HG02642 (cell line): ENCODE measurements around the gene NEK8.
A peak's percentile ranks its signal among the peaks of the same experiment; 100 is the strongest.
"Not testable (repeated sequence)": the region's sequence is repeated elsewhere in the genome, so short reads cannot be mapped to it uniquely, and the experiment has no call there.

Source experiments
- ATAC-seq: cut with Tn5 transposase; IDR thresholded peaks from one replicate; pipeline ENCODE4 v1.9.1; 2021; ENCODE audit warnings: mild to moderate bottlenecking; ENCODE audit not compliant: unreplicated experiment, poor library complexity

Gene NEK8

DNA sequence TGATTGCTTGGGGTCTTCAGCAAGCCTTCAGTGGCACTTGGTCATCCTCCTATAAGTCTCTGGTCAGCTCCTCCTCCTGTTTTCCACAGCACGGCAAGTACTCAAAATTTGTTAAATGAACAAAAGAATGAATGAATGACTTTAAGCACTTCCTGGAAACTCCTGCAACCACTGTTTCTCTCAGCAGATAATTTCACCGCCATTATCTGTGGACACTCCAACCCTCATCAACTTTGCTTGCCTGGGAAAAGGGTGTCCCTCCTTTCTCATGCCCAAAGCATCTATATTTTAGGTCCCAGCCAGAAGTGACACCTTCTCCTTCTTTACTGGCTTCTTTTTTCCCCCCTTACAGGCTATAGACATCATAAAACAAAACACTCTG is 21.3 kb upstream of the NEK8 start:
- ATAC-seq, result no peak

DNA sequence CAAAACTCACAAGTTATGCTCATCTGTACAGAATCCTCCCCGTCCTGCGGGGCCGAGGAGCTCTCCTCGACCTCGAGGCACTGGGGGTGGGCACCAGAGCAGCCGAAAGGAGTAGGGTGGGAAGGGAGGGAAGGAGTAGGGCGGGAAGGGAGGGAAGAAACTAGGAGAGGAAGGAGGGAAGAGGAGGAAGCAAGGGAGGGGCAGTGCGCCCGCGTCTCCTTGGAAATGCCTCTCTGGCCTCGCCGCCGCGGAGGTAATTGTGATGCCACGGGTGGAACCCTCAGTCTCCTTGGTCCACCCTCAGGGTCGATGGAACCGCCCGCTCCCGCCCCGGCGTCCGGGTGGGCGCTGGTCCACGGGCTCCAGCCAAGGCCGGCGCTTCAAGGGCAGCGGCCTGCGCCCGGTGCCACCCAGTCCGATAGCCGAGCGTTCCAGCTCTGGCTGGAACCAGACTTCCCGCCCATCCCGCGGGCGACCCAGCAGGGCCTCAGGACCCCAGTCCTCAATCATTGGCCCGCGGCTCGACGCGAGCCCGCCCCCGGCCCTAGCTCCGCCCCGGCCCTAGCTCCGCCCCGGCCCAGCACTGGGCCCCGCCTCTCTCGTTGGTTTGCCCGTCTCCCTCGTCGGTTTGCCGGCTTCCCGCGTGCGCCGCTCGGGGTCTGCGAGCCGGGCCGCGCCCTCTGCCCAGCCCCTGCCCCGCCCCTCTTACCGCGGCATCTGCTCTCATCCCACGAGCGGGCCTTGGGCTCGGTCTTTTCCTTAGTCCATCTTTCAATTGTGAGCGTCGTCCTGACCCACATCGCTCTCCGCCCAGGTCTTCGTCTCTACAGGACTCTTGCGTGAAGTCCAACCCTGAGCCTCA is 17.5 kb upstream of the NEK8 start:
- ATAC-seq, result peak; percentile 83

DNA sequence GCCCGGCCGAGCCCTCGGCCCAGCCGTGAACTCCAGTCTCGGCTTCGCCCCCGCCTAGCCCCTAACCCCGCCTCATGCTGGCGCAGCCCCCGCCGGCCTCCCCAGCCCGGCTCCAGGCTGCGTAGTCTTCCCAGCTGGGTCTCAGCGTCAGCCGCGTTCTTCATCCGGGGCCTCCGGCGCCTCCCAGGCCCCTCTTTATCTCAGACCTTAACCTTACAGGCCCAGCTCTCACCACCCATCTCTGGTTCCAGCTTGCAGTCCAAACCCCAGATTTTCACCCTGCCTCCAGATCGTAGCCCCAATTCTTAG is 16.9 kb upstream of the NEK8 start, which contains the start of gene PROCA1:
Gene PROCA1, minus strand, starts transcription at position 166 of the 309 bp plus-strand sequence. CDS start 228 bp downstream, outside the sequence.
- peak; percentile 38 for ATAC-seq

DNA sequence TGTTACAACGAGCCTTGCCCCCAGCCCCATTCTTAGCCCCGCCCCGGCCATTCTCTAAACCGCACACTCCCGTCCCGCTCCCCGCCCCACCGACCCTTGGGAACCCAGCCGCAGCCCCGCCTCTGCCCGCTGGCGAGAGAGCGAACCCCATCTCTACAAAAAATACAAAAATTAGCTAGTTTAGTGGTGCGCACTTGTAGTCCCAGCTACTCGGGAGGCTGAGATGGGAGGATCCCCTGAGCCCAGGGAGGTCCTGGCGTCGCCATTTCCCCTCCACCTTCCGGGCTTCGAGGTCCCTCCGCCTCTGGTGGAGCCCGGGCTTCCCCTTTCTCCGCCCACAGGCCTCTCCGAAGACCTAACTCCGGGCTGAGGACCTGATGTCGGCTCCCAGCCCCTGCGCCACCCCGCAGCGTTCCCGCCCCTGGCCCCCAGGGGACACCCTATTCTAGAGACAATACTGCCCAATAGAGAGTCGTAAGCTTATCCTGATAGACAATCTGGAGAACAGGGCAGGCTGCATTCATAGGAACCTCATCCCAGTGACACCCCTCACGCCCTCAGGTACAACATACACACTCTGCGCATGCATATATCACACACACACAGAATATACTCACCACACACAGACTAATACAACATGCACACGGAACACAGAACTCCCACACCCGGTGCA is 16.4 kb upstream of the NEK8 start:
- ATAC-seq, result peak; percentile 21

DNA sequence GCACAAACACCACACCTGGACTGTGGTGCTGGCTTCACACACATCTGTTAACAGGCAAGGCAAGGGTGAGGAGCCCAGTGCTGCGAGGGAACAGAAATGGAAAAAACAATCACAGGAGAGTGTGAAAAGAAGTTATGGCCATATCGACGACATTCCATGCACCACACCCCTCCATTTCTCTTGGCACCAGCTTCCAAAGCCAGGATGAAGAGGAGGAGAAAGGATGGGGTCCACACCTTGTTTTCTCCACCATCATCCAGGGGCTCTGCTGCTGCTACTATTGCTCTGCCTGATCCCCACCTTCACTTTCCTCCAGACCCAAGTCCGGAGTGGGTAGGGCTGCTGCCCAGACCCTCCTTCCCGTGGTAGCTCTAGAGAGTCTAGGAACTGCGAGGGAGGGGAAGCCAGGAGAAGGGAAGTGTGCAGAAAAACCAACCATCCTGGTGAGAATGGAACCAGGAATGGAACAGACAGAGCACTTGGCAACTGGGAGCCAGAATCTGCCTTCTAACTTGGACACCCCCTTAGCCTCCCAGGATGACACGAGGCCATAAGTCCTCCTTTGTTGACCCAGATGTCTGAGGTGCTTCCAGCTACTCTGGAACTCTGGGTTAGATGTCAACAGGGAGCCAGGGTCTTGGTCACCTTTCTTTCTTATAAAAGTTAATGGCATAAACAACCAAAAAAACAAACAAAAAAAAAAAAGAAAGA is 15.7 kb upstream of the NEK8 start:
- no peak for ATAC-seq

DNA sequence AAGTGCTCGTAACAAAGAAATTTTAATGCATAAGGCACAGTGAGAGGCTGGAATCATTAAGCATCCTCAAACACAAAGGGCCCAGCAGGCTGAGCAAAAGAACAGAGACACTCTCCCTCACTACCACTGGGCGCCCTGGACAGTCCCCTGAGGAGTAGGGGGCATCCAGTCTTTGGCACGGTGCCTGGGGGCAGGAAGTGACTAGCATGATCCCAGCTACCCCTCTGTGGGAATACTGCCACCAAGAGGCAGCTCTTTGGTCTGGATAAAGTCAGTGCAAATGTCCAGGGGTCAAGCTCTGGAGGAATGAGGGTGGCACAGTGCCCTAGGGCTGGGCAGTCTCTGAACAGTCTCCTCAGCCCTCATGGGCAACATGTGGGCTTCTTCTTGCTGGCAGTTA is 14.3 kb upstream of the NEK8 start:
- no peak for ATAC-seq

DNA sequence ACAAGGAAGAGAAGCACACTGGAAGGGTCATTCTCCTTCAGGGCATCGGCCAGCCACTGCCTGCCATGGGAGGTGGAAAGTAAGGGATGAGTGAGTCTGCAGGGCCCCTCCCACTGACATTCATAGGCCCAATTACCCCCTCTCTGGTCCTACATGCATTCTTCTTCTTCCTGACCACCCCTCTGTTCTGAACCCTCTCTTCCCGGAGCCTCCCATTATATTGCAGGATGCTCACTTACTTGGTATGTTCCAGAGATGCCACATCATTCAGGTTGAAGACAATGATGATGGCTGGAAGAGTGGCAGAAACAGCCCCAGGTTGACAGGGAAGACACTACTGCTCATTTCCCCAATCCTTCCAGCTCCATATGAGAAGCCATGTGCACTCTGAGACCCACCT is 13.4 kb upstream of the NEK8 start:
- ATAC-seq, result no peak

DNA sequence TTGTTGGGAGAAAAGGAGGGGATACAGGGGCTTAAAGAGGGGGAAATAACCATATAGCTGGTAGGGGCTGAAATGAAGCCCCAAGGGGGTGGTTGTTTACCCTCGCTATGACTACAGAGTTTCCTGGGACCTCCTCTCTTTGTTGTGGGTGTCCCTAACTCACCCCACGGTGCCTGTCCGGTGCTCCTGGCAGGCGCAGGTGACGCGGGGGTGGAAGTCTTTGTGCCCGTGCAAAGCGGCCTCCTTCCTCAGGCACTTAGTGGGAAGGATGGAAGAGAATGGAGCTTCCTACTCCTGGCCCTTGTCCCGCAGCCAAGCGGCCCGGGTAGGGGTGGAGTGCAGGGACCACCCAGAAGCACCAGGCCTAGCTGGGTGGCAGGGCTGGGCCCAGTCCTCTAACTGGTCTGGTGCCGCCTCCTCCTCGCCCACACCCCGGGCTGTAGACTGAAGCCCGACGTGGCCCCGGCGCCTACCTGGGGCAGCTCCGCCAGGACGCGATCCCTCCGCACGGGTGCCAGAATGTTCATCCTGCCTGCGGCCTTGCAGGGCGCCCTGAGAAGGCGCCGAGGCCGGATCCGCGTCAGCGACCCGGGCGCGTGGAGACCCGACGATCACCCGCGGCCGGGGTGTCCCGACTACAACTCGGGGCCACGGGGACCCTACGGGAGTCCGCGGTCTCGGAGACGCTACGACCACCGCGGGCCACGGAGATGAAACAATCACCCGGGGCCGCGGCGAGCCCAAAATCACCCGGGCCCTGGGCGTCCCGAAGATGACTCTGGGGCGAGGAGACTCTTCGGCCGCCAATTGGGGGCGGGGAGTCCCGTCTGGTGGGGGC is 11.6 kb upstream of the NEK8 start:
- no peak for ATAC-seq

DNA sequence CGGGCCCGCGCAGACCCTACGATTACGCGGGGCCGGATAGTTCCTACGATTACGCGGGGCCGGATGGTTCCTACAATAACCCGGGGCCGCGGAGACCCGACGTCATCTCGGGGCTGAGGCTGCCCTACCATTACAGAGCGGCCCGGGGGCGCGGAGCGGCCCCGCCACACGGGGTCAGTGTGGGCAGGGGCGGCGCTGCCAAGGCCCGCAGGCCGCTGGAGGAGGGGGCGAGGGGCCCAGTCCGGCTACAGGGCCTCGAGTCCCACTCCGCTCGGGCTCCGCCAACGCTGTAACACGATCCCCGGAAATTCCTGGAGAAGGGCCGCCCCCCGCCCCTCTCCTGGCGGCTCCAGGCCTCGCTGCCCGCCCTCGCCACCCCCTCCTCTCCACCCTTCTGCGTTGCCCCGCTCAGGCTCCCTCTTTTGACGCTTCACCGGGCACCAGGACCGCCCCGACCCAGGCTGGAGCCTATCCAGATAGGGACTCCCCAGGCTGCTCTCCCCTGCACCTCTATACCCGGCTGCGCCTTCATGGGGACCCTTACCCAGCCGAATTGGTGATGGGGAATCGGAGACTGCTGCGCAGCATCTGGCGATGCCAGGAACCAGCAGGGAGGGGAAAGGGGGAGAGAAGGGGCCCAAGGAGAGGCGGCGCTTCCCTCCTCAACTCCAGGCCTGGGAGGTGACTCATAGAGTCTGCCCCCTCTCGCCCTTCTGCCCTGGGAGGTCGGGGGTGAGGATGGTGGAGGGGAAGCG is 10.8 kb upstream of the NEK8 start, which contains the start of gene RAB34:
Gene RAB34, minus strand, starts transcription at position 291 of the 755 bp plus-strand sequence. CDS start 602 bp downstream, outside the sequence.
- ATAC-seq, result no peak

DNA sequence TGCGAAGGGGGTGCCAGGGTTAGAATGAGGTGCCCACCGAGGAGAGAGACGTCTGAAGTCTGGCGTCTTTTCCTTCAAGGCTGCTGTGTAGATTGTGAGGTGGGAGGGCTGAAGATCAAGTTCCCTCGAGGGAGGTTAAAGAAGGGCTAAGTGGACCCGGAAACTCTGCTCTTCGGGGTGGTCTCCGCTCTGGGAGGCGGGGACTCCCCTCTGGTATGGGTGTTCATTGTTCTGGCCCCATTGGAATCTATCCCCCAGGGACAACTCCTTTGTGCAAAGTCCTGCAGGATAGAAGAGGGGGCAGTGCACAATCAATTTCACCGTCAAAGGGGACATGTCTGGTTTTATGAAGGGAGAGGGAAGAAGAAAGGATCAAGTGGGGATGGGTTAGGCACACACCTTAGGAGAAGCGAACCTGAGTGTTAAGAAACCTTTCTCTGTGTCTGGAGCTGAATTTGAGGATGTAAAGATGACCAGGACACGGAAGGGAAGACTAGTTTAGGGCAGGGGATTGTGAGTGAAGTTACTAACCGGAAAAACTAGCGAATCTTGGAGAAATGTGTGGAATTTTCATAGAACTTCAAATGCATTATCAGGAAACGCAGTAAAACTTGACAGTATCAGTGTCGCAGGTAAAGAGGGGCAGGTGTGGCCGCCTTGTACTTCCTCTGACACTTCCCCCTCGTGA is 10.1 kb upstream of the NEK8 start:
- no peak for ATAC-seq

DNA sequence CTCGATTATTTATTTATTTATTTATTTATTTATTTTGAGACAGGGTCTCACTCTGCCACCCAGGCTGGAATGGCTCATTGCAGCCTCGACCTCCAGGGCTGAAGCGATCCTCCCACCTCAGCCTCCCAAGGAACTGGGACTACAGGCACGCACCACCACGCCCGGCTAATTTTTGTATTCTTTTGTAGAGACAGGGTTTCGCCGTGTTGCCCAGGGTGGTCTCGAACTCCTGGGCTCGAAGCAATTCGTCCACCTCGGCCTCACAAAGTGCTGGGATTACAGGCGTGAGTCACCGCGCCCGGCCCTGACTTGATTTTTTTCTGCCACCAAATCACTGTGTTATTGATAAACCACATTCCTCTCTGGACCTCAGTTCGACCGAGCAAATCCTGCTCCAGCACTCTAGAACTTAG is 9.6 kb upstream of the NEK8 start:
- ATAC-seq, result no peak

DNA sequence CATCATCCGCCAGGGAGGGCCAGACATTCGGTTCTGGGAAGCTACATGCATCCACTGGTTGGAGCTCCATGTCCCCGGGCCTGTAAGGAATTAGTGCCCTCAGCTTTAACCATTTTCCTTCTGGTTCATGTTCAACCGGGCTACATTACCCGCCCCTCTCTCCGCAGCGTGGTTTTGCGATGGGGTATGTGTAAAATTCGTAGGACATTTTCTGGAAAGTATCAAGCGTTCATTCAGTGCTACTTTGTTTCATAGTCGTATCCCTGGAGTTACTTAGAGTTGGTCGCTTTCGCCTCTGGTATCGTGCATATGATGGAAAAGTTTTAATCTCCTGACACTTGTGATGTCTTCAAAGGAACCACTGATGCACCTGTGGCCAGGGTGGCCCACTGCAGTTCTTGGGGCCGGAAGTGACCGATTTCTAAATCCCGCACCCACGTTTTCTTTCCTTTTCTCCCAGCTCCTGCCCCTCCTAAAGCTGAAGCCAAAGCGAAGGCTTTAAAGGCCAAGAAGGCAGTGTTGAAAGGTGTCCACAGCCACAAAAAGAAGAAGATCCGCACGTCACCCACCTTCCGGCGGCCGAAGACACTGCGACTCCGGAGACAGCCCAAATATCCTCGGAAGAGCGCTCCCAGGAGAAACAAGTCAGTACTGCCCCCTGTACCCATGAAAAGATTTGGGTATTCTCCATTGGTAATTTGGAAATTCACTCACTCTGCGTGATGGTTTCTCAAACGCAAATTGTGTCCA is 8.2 kb upstream of the NEK8 start:
- ATAC-seq, result no peak

DNA sequence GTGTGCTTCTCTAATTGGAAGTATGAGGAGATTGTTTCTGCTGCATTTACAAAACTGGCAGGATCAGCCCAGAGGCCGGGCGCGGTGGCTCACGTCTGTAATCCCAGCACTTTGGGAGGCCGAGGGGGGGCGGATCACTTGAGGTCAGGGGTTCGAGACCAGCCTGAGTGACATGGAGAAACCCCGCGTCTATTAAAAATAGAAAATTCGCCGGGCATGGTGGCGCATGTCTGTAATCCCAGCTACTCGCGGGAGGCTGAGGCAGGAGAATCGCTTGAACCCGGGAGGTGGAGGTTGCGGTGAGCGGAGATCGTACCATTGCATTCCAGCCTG is 7.6 kb upstream of the NEK8 start:
- not testable (repeated sequence) for ATAC-seq

DNA sequence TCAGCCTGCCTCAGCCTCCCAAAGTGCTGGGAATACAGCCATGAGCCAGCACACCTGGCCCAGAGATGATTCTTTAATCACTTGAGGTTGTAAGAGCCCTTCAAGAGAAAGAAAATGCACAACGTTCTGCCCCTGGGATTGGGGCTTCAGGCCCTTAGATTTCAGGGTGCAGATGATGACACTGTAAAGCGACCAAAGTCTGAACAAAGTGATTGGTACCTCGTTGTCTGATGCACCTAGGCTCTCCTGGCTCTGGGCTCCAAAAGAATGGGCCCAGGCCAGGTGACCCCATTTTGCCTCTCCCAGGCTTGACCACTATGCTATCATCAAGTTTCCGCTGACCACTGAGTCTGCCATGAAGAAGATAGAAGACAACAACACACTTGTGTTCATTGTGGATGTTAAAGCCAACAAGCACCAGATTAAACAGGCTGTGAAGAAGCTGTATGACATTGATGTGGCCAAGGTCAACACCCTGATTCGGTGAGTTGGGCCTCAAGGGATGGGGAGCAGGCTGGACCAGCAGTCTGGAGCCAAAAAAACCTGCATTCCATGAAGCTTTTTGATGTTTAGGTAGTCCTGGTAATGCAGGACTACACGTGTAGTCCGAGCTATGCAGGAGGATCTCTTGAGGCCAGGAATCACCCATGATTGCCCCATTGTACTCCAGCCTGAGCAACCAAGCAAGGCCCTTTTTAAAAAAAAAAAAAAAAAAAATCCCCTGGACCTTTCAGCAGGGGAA is 6.0 kb upstream of the NEK8 start:
- no peak for ATAC-seq

DNA sequence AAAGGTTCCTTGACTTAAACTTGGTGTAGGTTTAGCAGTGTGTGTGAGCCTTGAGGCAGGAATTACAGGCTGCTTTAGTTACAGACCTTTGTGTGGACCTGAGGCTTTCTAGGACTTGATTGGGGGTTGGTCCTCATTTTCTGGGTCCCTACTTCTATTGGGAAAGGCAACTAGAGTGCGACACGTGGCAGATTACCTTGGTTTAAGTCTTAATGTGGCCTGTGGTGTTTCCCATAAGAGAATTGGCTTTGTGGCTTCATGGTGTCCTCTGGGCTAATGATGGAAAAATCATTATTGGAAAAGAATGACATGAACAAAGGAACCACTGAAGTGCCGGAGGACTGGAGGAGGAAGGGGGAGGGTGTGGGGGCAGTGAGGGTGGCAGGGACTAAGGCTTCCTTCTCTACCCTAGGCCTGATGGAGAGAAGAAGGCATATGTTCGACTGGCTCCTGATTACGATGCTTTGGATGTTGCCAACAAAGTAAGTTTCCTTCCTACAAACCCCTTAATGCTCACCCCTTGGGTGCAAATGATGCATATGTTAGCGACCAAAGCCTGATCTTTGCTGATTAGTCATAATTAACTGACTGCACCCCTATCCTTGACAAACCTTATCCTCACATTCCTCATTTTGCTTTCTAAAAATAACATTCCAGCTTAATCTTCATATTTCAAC is 5.3 kb upstream of the NEK8 start:
- no peak for ATAC-seq

DNA sequence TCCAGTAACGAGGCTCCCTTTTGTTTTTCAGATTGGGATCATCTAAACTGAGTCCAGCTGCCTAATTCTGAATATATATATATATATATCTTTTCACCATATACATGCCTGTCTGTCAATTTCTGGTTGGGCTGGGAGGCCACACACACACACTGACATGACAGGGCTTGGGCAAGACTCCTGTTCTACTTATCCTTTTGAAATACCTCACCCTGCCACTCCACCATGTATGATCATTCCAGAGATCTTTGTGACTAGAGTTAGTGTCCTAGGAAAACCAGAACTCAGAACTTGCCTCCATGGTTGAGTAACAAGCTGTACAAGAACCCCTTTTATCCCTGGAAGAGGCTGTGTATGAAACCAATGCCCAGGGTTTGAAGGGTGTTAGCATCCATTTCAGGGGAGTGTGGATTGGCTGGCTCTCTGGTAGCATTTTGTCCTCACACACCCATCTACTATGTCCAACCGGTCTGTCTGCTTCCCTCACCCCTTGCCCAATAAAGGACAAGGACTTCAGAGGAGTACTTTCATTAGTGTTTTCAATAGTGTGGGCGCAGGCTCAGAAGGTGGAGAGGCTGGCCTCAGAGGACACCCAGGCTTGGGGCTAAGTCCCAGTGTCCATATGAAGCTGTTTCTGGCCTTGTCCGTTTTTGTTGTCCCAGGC is 4.6 kb upstream of the NEK8 start:
- not testable (repeated sequence) for ATAC-seq
